B cell (primary cell): ENCODE measurements around the gene COG3. TPM values are rescaled to one million over a fixed set of nuclear protein-coding genes. Genes with fewer than 3 reads are reported as not detected.

Source experiments
- ATAC-seq: fragments of 200-7000 bp; cut with Tn5 transposase; one replicate; pipeline ENCODE4 v1.10.0; 2021; ENCODE audit warnings: low read depth, mild to moderate bottlenecking, moderate number of reproducible peaks, moderate library complexity
- CTCF ChIA-PET: fragments of 350-600 bp; sonication (Branson Sonifier 250); formaldehyde crosslinking; loops from one replicate; lab custom pipeline; 2021; ENCODE audit warnings: antibody characterized with exemption, inconsistent platforms; lab: Charles Lee
- POLR2A ChIA-PET: fragments of 350-600 bp; sonication (Branson Sonifier 250); formaldehyde crosslinking; loops from one replicate; lab custom pipeline; 2021; ENCODE audit warnings: antibody characterized with exemption; lab: Charles Lee
- DNase-seq: peaks from one replicate; pipeline ENCODE4 v3.0.0; 2013
- H2AFZ ChIP-seq: 2 replicates; pipeline ENCODE4 v1.6.1; 2012; ENCODE audit warnings: mild to moderate bottlenecking, low read depth, low read length; ENCODE audit not compliant: insufficient read depth, poor library complexity, severe bottlenecking
- H3K27ac ChIP-seq, 2 donors: 1 replicate in 1 of 2; 2 replicates in 1 of 2; pipeline ENCODE4 v1.5.1; 2012 to 2013; ENCODE audit warnings: low read length in 2 of 2, mild to moderate bottlenecking in 2 of 2, moderate library complexity in 1 of 2
- H3K27me3 ChIP-seq, 4 experiments: fragments of 200-600 bp in 1 of 4; sonication (generic) in 1 of 4; replicated peaks in 1 of 4; 1 replicate in 2 of 4; 2 replicates in 2 of 4; pipeline versions ENCODE4 v1.6.1 to v1.7.0; 2013 to 2016; ENCODE audit warnings: low read length in 3 of 4, mild to moderate bottlenecking in 2 of 4, mixed read lengths in 1 of 4, moderate library complexity in 1 of 4; ENCODE audit not compliant: insufficient read depth in 4 of 4, control insufficient read depth in 3 of 4; ENCODE audit errors: control extremely low read depth in 1 of 4
- H3K36me3 ChIP-seq, 2 experiments: replicated peaks in 1 of 2; 1 replicate in 1 of 2; 2 replicates in 1 of 2; pipeline versions ENCODE4 v1.6.1 to v1.7.1; 2013; ENCODE audit warnings: low read length in 1 of 2; ENCODE audit not compliant: insufficient read depth in 2 of 2, control insufficient read depth in 1 of 2; ENCODE audit errors: control extremely low read depth in 1 of 2, extremely low read depth in 1 of 2
- H3K4me1 ChIP-seq, 2 donors: fragments of 200-600 bp in 1 of 2; sonication (generic) in 1 of 2; 1 replicate in 1 of 2; 2 replicates in 1 of 2; pipeline versions ENCODE4 v1.5.1 to v1.6.1; 2013 to 2017; ENCODE audit warnings: low read length in 2 of 2; ENCODE audit not compliant: control insufficient read depth in 2 of 2, insufficient read depth in 2 of 2
- H3K4me2 ChIP-seq: replicated peaks from 2 replicates; pipeline ENCODE3; 2012; ENCODE audit warnings: mild to moderate bottlenecking, low read depth, low read length; ENCODE audit not compliant: poor library complexity, severe bottlenecking
- H3K4me3 ChIP-seq, 5 experiments: fragments of 200-600 bp in 1 of 5; sonication (generic) in 1 of 5; 1 replicate in 3 of 5; 2 replicates in 2 of 5; pipeline versions ENCODE4 v1.5.1 to v1.7.0; 2011 to 2016; ENCODE audit warnings: low read length in 4 of 5, mild to moderate bottlenecking in 4 of 5, low read depth in 2 of 5, control low read depth in 1 of 5, moderate library complexity in 1 of 5; ENCODE audit not compliant: insufficient read depth in 1 of 5; ENCODE audit errors: control extremely low read depth in 1 of 5, extremely low read depth in 1 of 5
- H3K79me2 ChIP-seq: fragments of 200-600 bp; sonication (generic); one replicate; pipeline ENCODE4 v1.6.0; 2016; ENCODE audit warnings: low read length; ENCODE audit not compliant: control insufficient read depth, insufficient read depth
- H3K9ac ChIP-seq: fragments of 200-600 bp; sonication (generic); 2 replicates; pipeline ENCODE4 v1.6.1; 2017; ENCODE audit warnings: mild to moderate bottlenecking, low read length, moderate library complexity
- H3K9me3 ChIP-seq, 3 donors: one replicate each; pipeline versions ENCODE4 v1.6.1 to v1.7.1; 2013; ENCODE audit warnings: low read length in 2 of 3; ENCODE audit not compliant: control insufficient read depth in 2 of 3, insufficient read depth in 1 of 3; ENCODE audit errors: control extremely low read depth in 1 of 3
- H4K20me1 ChIP-seq: 2 replicates; pipeline ENCODE4 v1.6.0; 2012; ENCODE audit warnings: mild to moderate bottlenecking, low read length; ENCODE audit not compliant: insufficient read depth, control insufficient read depth, poor library complexity, severe bottlenecking
- H3K27ac Mint-ChIP-seq: one replicate; pipeline ENCODE4 v1.8.0; 2021; ENCODE audit warnings: mixed read lengths
- H3K27me3 Mint-ChIP-seq: one replicate; pipeline ENCODE4 v1.8.0; 2021; ENCODE audit warnings: mixed read lengths
- H3K4me1 Mint-ChIP-seq: one replicate; pipeline ENCODE4 v1.8.0; 2021; ENCODE audit warnings: mixed read lengths
- H3K4me3 Mint-ChIP-seq: one replicate; pipeline ENCODE4 v1.8.0; 2021; ENCODE audit warnings: mixed read lengths
- H3K9me3 Mint-ChIP-seq: one replicate; pipeline ENCODE4 v1.8.0; 2022; ENCODE audit warnings: mixed read lengths; ENCODE audit not compliant: insufficient read depth
- CTCF ChIP-seq: fragments of 200-600 bp; IDR thresholded peaks from one replicate; pipeline ENCODE4 v1.8.0; 2022; ENCODE audit warnings: antibody characterized with exemption, mild to moderate bottlenecking
- EZH2 ChIP-seq: IDR thresholded peaks from 2 replicates; pipeline ENCODE4 v1.6.1; 2012; ENCODE audit warnings: borderline replicate concordance, low read depth, mild to moderate bottlenecking, moderate library complexity, low read length; ENCODE audit not compliant: insufficient read depth, poor library complexity, severe bottlenecking
- WGBS: methylation state at CpG from one replicate; pipeline ENCODE4 v1.1.5; 2013; ENCODE audit warnings: missing lambda C conversion rate; ENCODE audit not compliant: insufficient coverage; 5-methylcytosine and 5-hydroxymethylcytosine counted together
- intact Hi-C: fragments of 100-400 bp; cut with micrococcal nuclease; formaldehyde crosslinking; loops from one replicate; pipeline ENCODE4 v1.10.0; 2022
- polyA plus RNA-seq: library from polyadenylated mRNA; depleted of rRNA; stranded (reverse); fragments of >200 nt; gene quantifications from 2 replicates; pipeline ENCODE4 v1.2.3, GENCODE V29; 2012
- total RNA-seq, 2 donors: library from RNA; stranded (reverse); fragments of 120-200 nt in 1 of 2; gene quantifications; 1 replicate in 1 of 2; 2 replicates in 1 of 2; pipeline versions ENCODE4 v1.2.3 to v1.2.4, GENCODE V29; 2013 to 2022

Gene COG3
- total and polyA plus RNA-seq, 2 donors (not counting 1 experiment from before 2014, with no cell fraction given), result 29.5 to 37.3 TPM

GRCh38 chr13:45516757-45517156 is 52.0 kb downstream of the COG3 start:
- Histone ChIP-seq H3K36me3 (peaks cover 8 to 69% of the 10 kb centered on the region in 2 experiments), H4K20me1 (no peaks in the 10 kb centered on the region), H3K27ac (no peak overlapping the region), H3K27me3 (no peaks in the 10 kb centered on the region), H3K9me3 (no peaks in the 10 kb centered on the region), H2AFZ (no peak overlapping the region), H3K4me3 (no peak overlapping the region), H3K4me1 (no peaks in the 10 kb centered on the region), H3K79me2 (no peaks in the 10 kb centered on the region), H3K9ac (no peak overlapping the region), H3K4me2 (no peak overlapping the region)
- no peaks in the 10 kb centered on the region for H3K27me3 Mint-ChIP-seq
- CTCF ChIA-PET, result no interaction called here
- H3K9me3 Mint-ChIP-seq, result no peaks in the 10 kb centered on the region
- TF ChIP-seq EZH2, result no peak
- no peak for TF ChIP-seq CTCF
- intact Hi-C loops, result no loop called here
- no CpG with 5 or more reads among the region's 2 CpGs for whole genome bisulfite sequencing
- H3K4me1 Mint-ChIP-seq, result no peaks in the 10 kb centered on the region
- H3K27ac Mint-ChIP-seq, result no peak overlapping the region
- H3K4me3 Mint-ChIP-seq, result no peak overlapping the region
- DNase-seq (no peak), ATAC-seq (no peak)
- POLR2A ChIA-PET, result no interaction called here

GRCh38 chr13:45518525-45519245 is 53.9 kb downstream of the COG3 start:
- H3K27me3 ChIP-seq, result no peaks in the 10 kb centered on the region
- ATAC-seq, result no peak
- no peaks in the 10 kb centered on the region for H3K9me3 ChIP-seq
- TF ChIP-seq CTCF, result no peak
- no peak for TF ChIP-seq EZH2
- 100% methylated on average over 2 of the region's 4 CpGs for WGBS
- intact Hi-C loops, result no loop called here
- Mint-ChIP-seq H3K9me3 (no peaks in the 10 kb centered on the region), H3K4me3 (no peak overlapping the region), H3K27ac (no peak overlapping the region), H3K4me1 (no peaks in the 10 kb centered on the region), H3K27me3 (no peaks in the 10 kb centered on the region)
- H3K4me1 ChIP-seq, result no peaks in the 10 kb centered on the region
- H3K4me3 ChIP-seq, result no peak overlapping the region
- H3K27ac ChIP-seq, result no peak overlapping the region
- no peak overlapping the region for H3K9ac ChIP-seq
- no peak for DNase-seq
- H3K4me2 ChIP-seq, result no peak overlapping the region
- no peak overlapping the region for H2AFZ ChIP-seq
- CTCF ChIA-PET, result interaction anchor here (1.3 to 2.0 kb wide), 2 partner anchors 9 to 12 kb away, joined by 5 to 10 read pairs; no protein-coding TSS in a partner anchor
- POLR2A ChIA-PET, result no interaction called here
- H3K36me3 ChIP-seq, result peaks cover 4 to 64% of the 10 kb centered on the region in 2 experiments
- H3K79me2 ChIP-seq, result no peaks in the 10 kb centered on the region
- H4K20me1 ChIP-seq, result no peaks in the 10 kb centered on the region
